GM12878 (cell line): Measurements from ENCODE around the gene RPS2. TPM values are rescaled to one million over a fixed set of nuclear protein-coding genes. Genes with fewer than 3 reads are reported as not detected.
A peak's percentile ranks its signal among the peaks of the same experiment; 100 is the strongest.

ENCODE experiments used
- BHLHE40 ChIP-seq, 2 experiments: fragments of 450-650 bp in 1 of 2; IDR thresholded peaks; 2 replicates each; pipeline ENCODE4 v1.6.1; 2011 to 2017; ENCODE audit warnings: low read depth in 2 of 2, borderline replicate concordance in 1 of 2, improper control_type of control experiment in 1 of 2, low read length in 1 of 2, mild to moderate bottlenecking in 1 of 2
- EP300 ChIP-seq, 2 experiments: fragments of 150-350 bp in 1 of 2; IDR thresholded peaks; 2 replicates each; pipeline ENCODE4 v1.6.1; 2011 to 2012; ENCODE audit warnings: low read depth in 2 of 2, low read length in 2 of 2, borderline replicate concordance in 1 of 2, improper control_type of control experiment in 1 of 2, inconsistent platforms in 1 of 2; ENCODE audit not compliant: control insufficient read depth in 1 of 2
- HCFC1 ChIP-seq: fragments of 150-350 bp; IDR thresholded peaks from 2 replicates; pipeline ENCODE4 v1.6.1; 2014; ENCODE audit warnings: low read length
- KDM1A ChIP-seq: fragments of 200-600 bp; sonication (generic); IDR thresholded peaks from 2 replicates; pipeline ENCODE4 v1.6.1; 2016; ENCODE audit warnings: borderline replicate concordance
- KLF5 ChIP-seq: fragments of 450-650 bp; IDR thresholded peaks from 2 replicates; pipeline ENCODE4 v1.6.1; 2014; ENCODE audit warnings: mild to moderate bottlenecking; ENCODE audit not compliant: partially characterized antibody
- LARP7 ChIP-seq: fragments of 450-650 bp; IDR thresholded peaks from 2 replicates; pipeline ENCODE4 v1.6.1; 2017; ENCODE audit warnings: mild to moderate bottlenecking
- MEF2B ChIP-seq: fragments of 450-650 bp; IDR thresholded peaks from 2 replicates; pipeline ENCODE4 v1.6.1; 2018; ENCODE audit warnings: mild to moderate bottlenecking, moderate library complexity; ENCODE audit not compliant: partially characterized antibody, poor library complexity, severe bottlenecking
- MYC ChIP-seq: IDR thresholded peaks from 2 replicates; pipeline ENCODE4 v1.6.1; 2011; ENCODE audit warnings: mild to moderate bottlenecking, low read length, moderate library complexity, inconsistent platforms; ENCODE audit not compliant: insufficient read depth, insufficient replicate concordance, insufficient read length, severe bottlenecking
- POLR2A ChIP-seq: IDR thresholded peaks from 2 replicates; pipeline ENCODE4 v1.6.1; 2011; ENCODE audit warnings: low read depth, mild to moderate bottlenecking, low read length
- RB1 ChIP-seq: fragments of 450-650 bp; formaldehyde crosslinking; IDR thresholded peaks from 2 replicates; pipeline ENCODE4 v1.6.1; 2017; ENCODE audit warnings: mild to moderate bottlenecking, borderline replicate concordance
- TCF3 ChIP-seq: IDR thresholded peaks from 2 replicates; pipeline ENCODE4 v1.6.1; 2012; ENCODE audit warnings: low read depth, mild to moderate bottlenecking, low read length, borderline replicate concordance; ENCODE audit not compliant: insufficient read depth
- ZNF687 ChIP-seq: fragments of 450-650 bp; IDR thresholded peaks from 2 replicates; pipeline ENCODE4 v1.6.1; 2017; ENCODE audit warnings: mild to moderate bottlenecking, moderate library complexity
- polyA plus RNA-seq, 11 experiments: library from polyadenylated mRNA; depleted of rRNA in 4 of 11; unstranded in 6 of 11; stranded (reverse) in 5 of 11; fragments of >200 nt; fragmentation: Nextera tagmentation in 4 of 11; fragmentation: Illumina TruSeq in 1 of 11; extraction: Ambion mirVana in 4 of 11; extraction: Trizol in 1 of 11; gene quantifications; 1 replicate in 1 of 11; 2 replicates in 10 of 11; pipeline versions ENCODE4 v1.2.1 to v1.2.3, GENCODE V29; 2011 to 2016; ENCODE audit warnings: inconsistent platforms in 2 of 11, missing spikeins in 2 of 11, low read depth in 1 of 11
- total RNA-seq, 4 experiments: library from RNA; depleted of rRNA in 3 of 4; stranded (reverse); fragments of >200 nt in 3 of 4; fragmentation: Illumina TruSeq in 1 of 4; extraction: Trizol in 1 of 4; gene quantifications; 2 replicates each; pipeline versions ENCODE4 v1.2.1 to v1.2.3, GENCODE V29; 2013 to 2021
- TF ChIP-seq, protein P1 (sequence below): IDR thresholded peaks from 2 replicates; pipeline ENCODE4 v1.6.1; 2011; ENCODE audit warnings: borderline replicate concordance, low read depth, mild to moderate bottlenecking, moderate library complexity, mixed read lengths, low read length; ENCODE audit not compliant: insufficient read depth; ENCODE audit errors: extremely low read length
- TF ChIP-seq, protein P2 (sequence below): fragments of 450-650 bp; IDR thresholded peaks from 2 replicates; pipeline ENCODE4 v1.6.1; 2016; ENCODE audit warnings: mild to moderate bottlenecking
- TF ChIP-seq, protein P3 (sequence below): fragments of 450-650 bp; IDR thresholded peaks from 2 replicates; pipeline ENCODE4 v1.6.1; 2016; ENCODE audit warnings: mild to moderate bottlenecking, moderate library complexity, borderline replicate concordance

RPS2 gene
- total and polyA plus RNA-seq, 10 of the 15 experiments (the other 5 are each of a cell fraction or from before 2014, with no cell fraction given): 1,295 to 7,121 (median 3,933) TPM

DNA sequence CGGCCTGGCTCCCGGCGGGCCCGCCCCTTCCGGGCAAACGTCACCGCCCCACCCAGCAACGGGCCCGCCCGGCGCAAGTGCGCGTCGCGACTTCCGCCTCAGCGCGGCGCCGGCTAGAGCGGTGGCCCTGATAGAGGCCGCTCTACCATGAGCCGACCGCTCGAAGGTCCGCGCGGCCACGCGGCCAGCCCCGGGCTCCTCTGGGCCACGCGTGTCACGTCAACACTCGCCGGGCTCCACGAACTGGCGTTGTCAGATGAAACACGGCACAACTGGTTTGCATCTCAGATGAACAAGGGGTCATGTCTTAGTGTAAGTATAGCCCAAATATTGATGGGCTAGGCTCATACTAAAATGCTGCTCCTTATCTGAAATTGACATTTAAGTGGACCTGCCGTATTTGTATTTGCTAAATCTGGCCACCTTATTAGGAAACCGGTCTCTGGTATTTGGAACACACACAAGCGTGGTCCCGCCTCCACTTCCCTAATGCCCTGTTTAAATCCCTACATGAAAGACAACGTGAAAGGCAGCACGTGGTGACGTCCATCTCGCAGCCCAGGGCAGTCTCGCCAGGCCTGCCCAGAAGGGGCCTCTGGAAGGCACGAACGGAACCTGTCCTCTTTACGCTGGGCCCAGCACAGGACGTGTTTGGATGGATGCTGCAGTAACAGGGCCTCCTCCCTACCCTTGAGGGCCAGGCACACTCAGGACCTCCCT, 45.3 kb upstream of the RPS2 start, which contains the start of gene ZNF598 (continued):
- TF ChIP-seq RB1 (0 out of 2 replicates have a peak, but pooled peaks have one; percentile 28), TCF3 (0 out of 2 replicates have a peak, but pooled peaks have one; percentile 61), LARP7 (peak; percentile 46), ZNF687 (peak; percentile 79), HCFC1 (peak; percentile 76), MEF2B (peak; percentile 19), POLR2A (peak; percentile 94), KDM1A (no peak), KLF5 (no peak), EP300 (IDR thresholded peaks at IDR 0.05; ENCODE audit: borderline replicate concordance in 1 of 2, control insufficient read depth in 1 of 2, low read depth in 2 of 2, low read length in 2 of 2) (no peak), BHLHE40 (IDR thresholded peaks at IDR 0.05; ENCODE audit: borderline replicate concordance in 1 of 2, low read depth in 2 of 2, low read length in 1 of 2) (peak; percentile 25 to 81; a peak in 3 of 4 replicates), MYC (peak; percentile 81)
- TF ChIP-seq, protein P1, sequence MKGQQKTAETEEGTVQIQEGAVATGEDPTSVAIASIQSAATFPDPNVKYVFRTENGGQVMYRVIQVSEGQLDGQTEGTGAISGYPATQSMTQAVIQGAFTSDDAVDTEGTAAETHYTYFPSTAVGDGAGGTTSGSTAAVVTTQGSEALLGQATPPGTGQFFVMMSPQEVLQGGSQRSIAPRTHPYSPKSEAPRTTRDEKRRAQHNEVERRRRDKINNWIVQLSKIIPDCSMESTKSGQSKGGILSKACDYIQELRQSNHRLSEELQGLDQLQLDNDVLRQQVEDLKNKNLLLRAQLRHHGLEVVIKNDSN: peak; percentile 50
- TF ChIP-seq, protein P2, sequence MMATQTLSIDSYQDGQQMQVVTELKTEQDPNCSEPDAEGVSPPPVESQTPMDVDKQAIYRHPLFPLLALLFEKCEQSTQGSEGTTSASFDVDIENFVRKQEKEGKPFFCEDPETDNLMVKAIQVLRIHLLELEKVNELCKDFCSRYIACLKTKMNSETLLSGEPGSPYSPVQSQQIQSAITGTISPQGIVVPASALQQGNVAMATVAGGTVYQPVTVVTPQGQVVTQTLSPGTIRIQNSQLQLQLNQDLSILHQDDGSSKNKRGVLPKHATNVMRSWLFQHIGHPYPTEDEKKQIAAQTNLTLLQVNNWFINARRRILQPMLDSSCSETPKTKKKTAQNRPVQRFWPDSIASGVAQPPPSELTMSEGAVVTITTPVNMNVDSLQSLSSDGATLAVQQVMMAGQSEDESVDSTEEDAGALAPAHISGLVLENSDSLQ: peak; percentile 39; the same call in 1 of the 2 replicates
- TF ChIP-seq, protein P3, sequence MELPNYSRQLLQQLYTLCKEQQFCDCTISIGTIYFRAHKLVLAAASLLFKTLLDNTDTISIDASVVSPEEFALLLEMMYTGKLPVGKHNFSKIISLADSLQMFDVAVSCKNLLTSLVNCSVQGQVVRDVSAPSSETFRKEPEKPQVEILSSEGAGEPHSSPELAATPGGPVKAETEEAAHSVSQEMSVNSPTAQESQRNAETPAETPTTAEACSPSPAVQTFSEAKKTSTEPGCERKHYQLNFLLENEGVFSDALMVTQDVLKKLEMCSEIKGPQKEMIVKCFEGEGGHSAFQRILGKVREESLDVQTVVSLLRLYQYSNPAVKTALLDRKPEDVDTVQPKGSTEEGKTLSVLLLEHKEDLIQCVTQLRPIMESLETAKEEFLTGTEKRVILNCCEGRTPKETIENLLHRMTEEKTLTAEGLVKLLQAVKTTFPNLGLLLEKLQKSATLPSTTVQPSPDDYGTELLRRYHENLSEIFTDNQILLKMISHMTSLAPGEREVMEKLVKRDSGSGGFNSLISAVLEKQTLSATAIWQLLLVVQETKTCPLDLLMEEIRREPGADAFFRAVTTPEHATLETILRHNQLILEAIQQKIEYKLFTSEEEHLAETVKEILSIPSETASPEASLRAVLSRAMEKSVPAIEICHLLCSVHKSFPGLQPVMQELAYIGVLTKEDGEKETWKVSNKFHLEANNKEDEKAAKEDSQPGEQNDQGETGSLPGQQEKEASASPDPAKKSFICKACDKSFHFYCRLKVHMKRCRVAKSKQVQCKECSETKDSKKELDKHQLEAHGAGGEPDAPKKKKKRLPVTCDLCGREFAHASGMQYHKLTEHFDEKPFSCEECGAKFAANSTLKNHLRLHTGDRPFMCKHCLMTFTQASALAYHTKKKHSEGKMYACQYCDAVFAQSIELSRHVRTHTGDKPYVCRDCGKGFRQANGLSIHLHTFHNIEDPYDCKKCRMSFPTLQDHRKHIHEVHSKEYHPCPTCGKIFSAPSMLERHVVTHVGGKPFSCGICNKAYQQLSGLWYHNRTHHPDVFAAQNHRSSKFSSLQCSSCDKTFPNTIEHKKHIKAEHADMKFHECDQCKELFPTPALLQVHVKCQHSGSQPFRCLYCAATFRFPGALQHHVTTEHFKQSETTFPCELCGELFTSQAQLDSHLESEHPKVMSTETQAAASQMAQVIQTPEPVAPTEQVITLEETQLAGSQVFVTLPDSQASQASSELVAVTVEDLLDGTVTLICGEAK: peak; percentile 84
